GM10266 (cell line): ENCODE results near the gene TRMT6.

Source experiments
- DNase-seq: peaks from one replicate; pipeline ENCODE4 v3.0.0; 2012; ENCODE audit errors: extremely low spot score
- CTCF ChIP-seq: IDR thresholded peaks from 2 replicates; pipeline ENCODE4 v1.5.1; 2012; ENCODE audit warnings: mild to moderate bottlenecking, low read depth; ENCODE audit not compliant: control insufficient read depth, insufficient read depth; ENCODE audit errors: missing control alignments

Gene TRMT6

GRCh38 chr20:5933802-5934436 is 16.4 kb downstream of the TRMT6 start:
- peak; percentile 56 for DNase-seq
- peak; percentile 49 for TF ChIP-seq CTCF

- DNase-seq, result no peak
- no peak for TF ChIP-seq CTCF
Observed at GRCh38 chr20:5932796-5933195, 17.5 kb downstream of the TRMT6 start.

GRCh38 chr20:5931411-5931810 is 18.9 kb downstream of the TRMT6 start:
- no peak for DNase-seq
- no peak for TF ChIP-seq CTCF

GRCh38 chr20:5928836-5929715 is 21.3 kb downstream of the TRMT6 start:
- no peak for DNase-seq
- TF ChIP-seq CTCF, result no peak

- DNase-seq, result no peak
- no peak for TF ChIP-seq CTCF
Observed at GRCh38 chr20:5927749-5928462, 22.4 kb downstream of the TRMT6 start.

- DNase-seq, result no peak
- TF ChIP-seq CTCF, result no peak
Observed at GRCh38 chr20:5925551-5925950, 24.8 kb downstream of the TRMT6 start.
